Osteoblast (primary cell): ENCODE results near the gene RASIP1. TPM values are rescaled to one million over a fixed set of nuclear protein-coding genes. Genes with fewer than 3 reads are reported as not detected.
A peak's percentile ranks its signal among the peaks of the same experiment; 100 is the strongest.

Experiments used
- DNase-seq: peaks from one replicate; pipeline ENCODE4 v3.0.0; 2011; ENCODE audit warnings: low spot score, mixed read lengths; ENCODE audit not compliant: insufficient read length; ENCODE audit errors: missing footprints
- H2AFZ ChIP-seq: 2 replicates; pipeline ENCODE4 v1.6.0; 2011; ENCODE audit warnings: mild to moderate bottlenecking, low read length
- H3K27ac ChIP-seq: 2 replicates; pipeline ENCODE4 v1.5.1; 2011; ENCODE audit warnings: mild to moderate bottlenecking, low read depth, low read length, moderate library complexity
- H3K27me3 ChIP-seq: 2 replicates; pipeline ENCODE4 v1.6.0; 2012; ENCODE audit warnings: mild to moderate bottlenecking, control low read depth, inconsistent platforms, low read length, moderate library complexity; ENCODE audit not compliant: insufficient read depth
- H3K36me3 ChIP-seq: 2 replicates; pipeline ENCODE4 v1.5.1; 2011; ENCODE audit warnings: mild to moderate bottlenecking, low read length, control low read depth, moderate library complexity; ENCODE audit not compliant: insufficient read depth
- H3K4me1 ChIP-seq: 2 replicates; pipeline ENCODE4 v1.5.1; 2011; ENCODE audit warnings: mild to moderate bottlenecking, low read length, control low read depth, moderate library complexity; ENCODE audit not compliant: insufficient read depth
- H3K4me2 ChIP-seq: 2 replicates; pipeline ENCODE4 v1.6.0; 2011; ENCODE audit warnings: mild to moderate bottlenecking, low read length; ENCODE audit not compliant: insufficient read depth
- H3K4me3 ChIP-seq: fragments of 200-600 bp; sonication (generic); 3 replicates; pipeline ENCODE4 v1.5.1; 2012; ENCODE audit warnings: mild to moderate bottlenecking, low read length, inconsistent platforms; ENCODE audit not compliant: insufficient read depth
- H3K79me2 ChIP-seq: 2 replicates; pipeline ENCODE4 v1.6.0; 2012; ENCODE audit warnings: mild to moderate bottlenecking, low read length, control low read depth, inconsistent platforms; ENCODE audit not compliant: insufficient read depth
- H3K9me3 ChIP-seq: 2 replicates; pipeline ENCODE4 v1.5.1; 2011; ENCODE audit warnings: low read depth, low read length, control low read depth
- H4K20me1 ChIP-seq: 2 replicates; pipeline ENCODE4 v1.6.0; 2012; ENCODE audit warnings: mild to moderate bottlenecking, low read length, control low read depth; ENCODE audit not compliant: insufficient read depth
- CTCF ChIP-seq: IDR thresholded peaks from 2 replicates; pipeline ENCODE4 v1.5.1; 2011; ENCODE audit warnings: mild to moderate bottlenecking, low read depth, low read length, moderate library complexity; ENCODE audit errors: extremely low read depth
- total RNA-seq: library from RNA; depleted of rRNA; stranded (reverse); fragments of >200 nt; gene quantifications from 2 replicates; pipeline ENCODE4 v1.2.3, GENCODE V29; 2012

The RASIP1 gene
- total RNA-seq, 1 donor = 3.6 TPM

- Histone ChIP-seq H4K20me1 (no peaks in the 10 kb centered on the region), H2AFZ (peak overlapping the region; percentile 91), H3K36me3 (no peaks in the 10 kb centered on the region), H3K79me2 (peaks cover 12% of the 10 kb centered on the region), H3K4me2 (peak overlapping the region; percentile 96), H3K4me3 (peak overlapping the region; percentile 94), H3K27me3 (no peaks in the 10 kb centered on the region), H3K27ac (peak overlapping the region; percentile 85), H3K4me1 (peaks cover 31% of the 10 kb centered on the region), H3K9me3 (no peaks in the 10 kb centered on the region)
- DNase-seq = peak; percentile 100
- TF ChIP-seq CTCF = no peak
Observed at GRCh38 chr19:48713864-48714755, 26.3 kb downstream of the RASIP1 start.

GRCh38 chr19:48713041-48713863 is 27.2 kb downstream of the RASIP1 start:
- peak overlapping the region; percentile 93 for H3K4me2 ChIP-seq
- peak overlapping the region; percentile 86 for H2AFZ ChIP-seq
- peaks cover 12% of the 10 kb centered on the region for H3K79me2 ChIP-seq
- H4K20me1 ChIP-seq = no peaks in the 10 kb centered on the region
- no peaks in the 10 kb centered on the region for H3K27me3 ChIP-seq
- H3K9me3 ChIP-seq = no peaks in the 10 kb centered on the region
- peak; percentile 94 for DNase-seq
- H3K4me3 ChIP-seq = peak overlapping the region; percentile 94
- TF ChIP-seq CTCF = peak; percentile 20
- H3K36me3 ChIP-seq = no peaks in the 10 kb centered on the region
- no peak overlapping the region for H3K27ac ChIP-seq
- peaks cover 31% of the 10 kb centered on the region for H3K4me1 ChIP-seq

- Histone ChIP-seq H3K79me2 (peaks cover 12% of the 10 kb centered on the region), H2AFZ (no peak overlapping the region), H3K36me3 (no peaks in the 10 kb centered on the region), H3K27me3 (no peaks in the 10 kb centered on the region), H4K20me1 (no peaks in the 10 kb centered on the region), H3K4me2 (no peak overlapping the region), H3K4me1 (peaks cover 22% of the 10 kb centered on the region), H3K27ac (no peak overlapping the region), H3K4me3 (no peak overlapping the region), H3K9me3 (no peaks in the 10 kb centered on the region)
- no peak for TF ChIP-seq CTCF
- peak; percentile 11 for DNase-seq
Observed at GRCh38 chr19:48711106-48711662, 29.2 kb downstream of the RASIP1 start.

- Histone ChIP-seq H2AFZ (no peak overlapping the region), H4K20me1 (no peaks in the 10 kb centered on the region), H3K9me3 (no peaks in the 10 kb centered on the region), H3K27ac (no peak overlapping the region), H3K4me1 (peaks cover 7% of the 10 kb centered on the region), H3K79me2 (peaks cover under 1% of the 10 kb centered on the region), H3K4me3 (no peak overlapping the region), H3K4me2 (no peak overlapping the region), H3K27me3 (no peaks in the 10 kb centered on the region), H3K36me3 (no peaks in the 10 kb centered on the region)
- peak; percentile 11 for DNase-seq
- no peak for TF ChIP-seq CTCF
Observed at GRCh38 chr19:48708471-48708870, 31.9 kb downstream of the RASIP1 start.
